KBM-7 (cell line): ENCODE data around the gene TRPM2.
A peak's percentile ranks its signal among the peaks of the same experiment; 100 is the strongest.
"Not testable (repeated sequence)": the region's sequence is repeated elsewhere in the genome, so short reads cannot be mapped to it uniquely, and the experiment has no call there.

Experiments used
- DNase-seq: peaks from one replicate; pipeline ENCODE4 v3.0.0-alpha.2; 2015
- in situ Hi-C: fragments of 300-500 bp; cut with MboI; formaldehyde crosslinking; loops from 2 replicates; pipeline ENCODE4 v1.14.3; 2020; ENCODE audit warnings: low sequenced_read_pairs, low pct_unique_long_range_greater_than_20kb, mixed read lengths

TRPM2 gene

DNA sequence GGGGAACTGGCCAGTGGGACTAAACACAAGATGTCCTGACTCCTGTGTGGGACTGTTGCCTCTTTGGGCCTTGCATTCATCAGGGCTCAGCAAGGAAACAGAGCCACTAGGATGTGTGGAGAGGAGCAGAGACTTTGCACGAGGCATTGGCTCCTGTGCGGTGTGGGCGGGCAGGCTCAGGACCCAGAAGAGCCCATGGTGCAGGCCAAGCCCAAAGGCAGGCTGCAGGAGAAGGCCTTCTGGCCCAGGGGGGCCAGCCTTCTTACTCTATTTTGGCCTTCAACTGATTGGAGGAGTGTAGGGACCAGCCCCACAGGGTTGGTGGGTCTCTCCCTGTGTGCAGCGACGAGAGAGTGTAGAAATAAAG is 125.4 kb downstream of the TRPM2 start:
- no peak for DNase-seq
- in situ Hi-C loops: no loop called here

GRCh38 chr21:44479556-44480199 is 126.3 kb downstream of the TRPM2 start:
- DNase-seq: peak; percentile 51
- in situ Hi-C loops: not testable (repeated sequence)

DNA sequence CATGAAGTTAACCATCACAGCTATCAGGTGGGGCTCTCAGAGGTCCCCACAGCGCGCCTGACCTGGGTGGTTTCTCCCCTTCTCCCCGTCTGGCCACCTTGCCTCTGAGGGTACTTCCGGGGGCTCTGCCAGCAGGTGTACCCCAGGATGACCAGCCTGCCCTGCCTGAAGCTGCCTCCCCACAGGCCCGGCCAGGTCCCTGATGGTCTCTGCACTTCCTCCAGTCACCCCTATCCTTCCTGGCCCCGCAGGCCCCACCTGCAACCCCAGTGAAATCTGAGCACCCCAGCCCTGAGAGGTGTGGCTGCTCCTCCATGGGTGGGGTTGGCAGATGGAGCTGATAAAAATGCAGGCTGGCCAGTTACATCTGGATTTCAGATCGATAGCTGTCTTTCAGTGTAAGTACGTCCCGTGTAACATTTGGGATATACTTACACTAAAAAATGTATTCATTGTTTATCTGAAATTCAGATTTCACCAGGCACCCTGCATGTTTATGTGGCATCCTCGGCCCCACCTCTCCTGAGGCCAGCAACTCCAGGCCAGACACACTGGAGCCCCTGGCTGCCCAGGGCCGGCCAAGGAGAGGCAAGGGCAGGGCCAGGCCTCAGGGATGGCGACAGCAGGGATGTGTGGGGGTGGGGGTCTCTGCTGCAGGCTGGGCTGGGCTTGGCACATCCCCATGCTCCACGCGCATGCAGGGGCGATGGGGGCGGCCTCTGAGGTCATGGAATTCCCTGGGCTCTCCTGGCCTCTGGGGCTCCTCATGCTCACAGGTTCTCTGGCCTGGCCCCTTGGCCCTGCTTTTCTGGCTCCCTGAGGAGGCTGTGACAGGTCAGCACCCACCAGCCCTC is 127.0 kb downstream of the TRPM2 start:
- DNase-seq: no peak
- in situ Hi-C loops: no loop called here

GRCh38 chr21:44482581-44483287 is 129.3 kb downstream of the TRPM2 start:
- no peak for DNase-seq
- in situ Hi-C loops: no loop called here

DNA sequence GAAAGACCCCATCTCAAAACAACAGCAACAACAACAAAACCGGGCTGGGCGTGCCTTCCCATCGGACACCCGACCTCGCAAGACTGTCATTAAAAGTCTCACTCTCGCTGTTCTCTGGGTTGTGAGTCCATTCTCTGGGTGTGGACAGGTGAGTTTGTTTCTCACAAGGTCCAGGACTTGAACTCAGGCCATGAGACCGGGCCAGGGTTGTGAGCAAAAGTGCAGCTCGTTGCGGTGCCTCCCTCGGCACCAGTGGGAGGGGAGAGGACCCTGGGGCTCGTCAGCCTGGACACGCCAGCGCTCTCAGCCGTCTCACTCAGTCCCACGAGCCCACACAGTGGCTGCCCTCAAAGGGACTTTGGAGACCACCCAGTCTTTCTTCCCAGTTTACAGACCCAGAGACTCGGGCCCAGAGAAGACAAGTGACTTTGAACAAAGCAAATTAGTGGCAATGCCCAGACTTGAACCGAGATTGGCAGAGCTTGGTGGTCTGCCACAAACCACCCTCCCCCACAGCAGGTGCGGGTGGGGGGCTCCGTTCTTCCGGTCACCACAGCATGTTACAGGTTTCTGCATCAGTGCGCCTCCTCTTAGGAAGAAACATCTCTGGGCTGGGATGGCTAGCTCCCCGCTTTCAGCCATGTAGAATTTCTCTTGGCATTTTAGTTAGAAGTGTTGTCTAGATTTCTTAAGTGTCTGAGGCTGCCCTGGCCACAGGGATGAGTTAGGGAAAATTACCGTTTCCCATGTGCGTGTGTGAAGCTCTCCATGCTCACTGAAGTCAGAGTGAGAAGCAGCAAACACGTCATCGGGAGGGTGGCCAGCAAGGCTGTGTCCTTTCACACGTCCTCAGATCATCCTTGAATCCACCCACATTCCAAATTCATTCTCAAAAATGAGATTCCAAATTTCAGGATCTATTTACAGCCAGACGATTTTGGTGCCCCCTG is 130.1 kb downstream of the TRPM2 start:
- in situ Hi-C loops: no loop called here

GRCh38 chr21:44484498-44485253 is 131.3 kb downstream of the TRPM2 start:
- in situ Hi-C loops: no loop called here
- DNase-seq: no peak

More for the DNA sequence above, 130.1 kb downstream of the TRPM2 start:
- DNase-seq: no peak

GRCh38 chr21:44485254-44485793 is 131.9 kb downstream of the TRPM2 start:
- DNase-seq: no peak
- in situ Hi-C loops: no loop called here

- no peak for DNase-seq
- in situ Hi-C loops: no loop called here
These were observed 132.4 kb downstream of the TRPM2 start for GRCh38 chr21:44485796-44486195.

DNA sequence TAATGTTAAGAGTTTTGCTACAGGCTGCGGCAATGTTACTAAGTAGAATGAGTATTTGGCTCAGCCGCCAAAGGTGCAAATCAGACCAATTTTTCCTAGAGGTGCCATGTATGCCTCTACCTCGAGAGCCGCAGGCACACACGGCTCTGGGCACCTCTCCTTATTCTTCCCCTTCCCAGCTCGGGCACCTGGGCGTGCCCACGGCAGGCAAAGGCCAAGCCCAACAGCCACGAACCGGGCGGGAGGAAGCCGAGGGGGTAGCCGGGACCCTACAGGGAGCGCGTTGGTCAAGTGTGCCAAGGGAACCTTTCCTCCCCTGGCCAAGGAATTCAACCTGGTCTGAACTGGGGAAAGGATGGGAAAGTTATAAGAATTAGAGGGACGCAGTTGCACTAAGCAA is 132.9 kb downstream of the TRPM2 start:
- in situ Hi-C loops: no loop called here

GRCh38 chr21:44487831-44488230 is 134.4 kb downstream of the TRPM2 start:
- peak; percentile 72 for DNase-seq
- in situ Hi-C loops: no loop called here

More for the DNA sequence above, 132.9 kb downstream of the TRPM2 start:
- DNase-seq: no peak

DNA sequence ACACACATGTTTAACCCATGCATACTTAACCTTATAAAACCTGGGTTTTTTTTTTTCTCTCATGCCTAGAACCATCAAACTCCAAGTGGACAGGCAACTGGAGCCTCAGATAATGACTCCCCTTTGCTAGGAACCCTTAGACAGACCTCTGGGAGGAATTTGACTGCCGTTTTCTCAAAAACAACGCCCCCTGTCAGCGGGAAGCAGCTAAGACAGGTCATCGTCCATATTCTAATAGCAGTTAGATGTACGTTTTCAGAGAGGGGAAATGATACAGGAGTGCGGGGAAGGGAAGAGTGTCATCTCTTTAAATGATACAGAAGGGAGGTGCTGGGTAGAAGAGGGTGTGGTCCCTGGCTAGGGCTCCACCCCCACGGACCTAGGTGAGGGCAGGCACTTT is 136.5 kb downstream of the TRPM2 start:
- DNase-seq: peak; percentile 26

GRCh38 chr21:44490405-44490804 is 137.0 kb downstream of the TRPM2 start:
- no peak for DNase-seq
- in situ Hi-C loops: no loop called here

More for the DNA sequence above, 136.5 kb downstream of the TRPM2 start:
- in situ Hi-C loops: no loop called here

DNA sequence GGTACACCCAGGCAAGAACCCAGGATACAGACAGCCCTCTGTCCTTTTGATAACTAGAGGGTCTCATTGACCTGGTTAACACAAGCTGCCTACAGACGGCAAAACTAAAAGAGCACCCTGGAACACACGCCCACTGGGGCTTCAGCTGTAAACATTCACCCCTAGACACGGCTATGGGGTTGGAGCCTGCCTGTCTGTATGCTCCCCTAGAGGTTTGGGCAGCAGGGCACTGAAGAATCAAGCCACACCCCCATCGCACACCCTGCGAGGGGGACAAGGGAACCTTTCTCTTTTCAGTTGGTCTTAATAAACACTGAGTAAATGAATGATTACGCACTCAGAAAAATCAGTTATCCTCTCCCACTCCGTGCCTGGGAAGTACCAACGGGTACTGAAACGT is 137.4 kb downstream of the TRPM2 start:
- in situ Hi-C loops: no loop called here
- DNase-seq: no peak
